ENCODE measurements around the gene CD5L. TPM values are rescaled to one million over a fixed set of nuclear protein-coding genes. Genes with fewer than 3 reads are reported as not detected.
A peak's percentile ranks its signal among the peaks of the same experiment; 100 is the strongest.

Gene CD5L
- total RNA-seq = not detected

- no peaks in the 10 kb centered on the region for H3K27me3 ChIP-seq
- TF ChIP-seq CTCF (IDR thresholded peaks at IDR 0.05) = no peak
- TF ChIP-seq POLR2A (IDR thresholded peaks at IDR 0.05) = no peak
- no peak within 1 kb of the TSS for H3K4me3 ChIP-seq
- no peak within 1 kb of the TSS for H3K27ac ChIP-seq
- no peaks in the 10 kb centered on the region for H3K9me3 ChIP-seq
- H3K36me3 ChIP-seq = no peaks in the 10 kb centered on the region
- DNase-seq = no peak
- no peaks in the 10 kb centered on the region for H3K4me1 ChIP-seq
Measured at GRCh38 chr1:157841708-157842107, at the start of gene CD5L. TSS of gene CD5L (minus strand) at chr1:157841808. CDS start at chr1:157841701, 107 bp downstream.

- H3K27me3 ChIP-seq = no peaks in the 10 kb centered on the region
Measured at GRCh38 chr1:157882580-157882979, 41.0 kb upstream of the CD5L start.

GRCh38 chr1:157880621-157881020 lies 39.0 kb upstream of the CD5L start:
- DNase-seq = no peak
- Histone ChIP-seq H3K9me3 (no peaks in the 10 kb centered on the region), H3K27me3 (no peaks in the 10 kb centered on the region), H3K4me3 (no peak overlapping the region), H3K36me3 (no peaks in the 10 kb centered on the region), H3K4me1 (no peaks in the 10 kb centered on the region), H3K27ac (no peak overlapping the region)
- TF ChIP-seq CTCF (IDR thresholded peaks at IDR 0.05) (no peak), POLR2A (IDR thresholded peaks at IDR 0.05) (no peak)

More at GRCh38 chr1:157882580-157882979, 41.0 kb upstream of the CD5L start:
- Histone ChIP-seq H3K9me3 (no peaks in the 10 kb centered on the region), H3K27ac (no peak overlapping the region), H3K36me3 (no peaks in the 10 kb centered on the region), H3K4me3 (no peak overlapping the region), H3K4me1 (no peaks in the 10 kb centered on the region)
- TF ChIP-seq CTCF (IDR thresholded peaks at IDR 0.05) (no peak), POLR2A (IDR thresholded peaks at IDR 0.05) (no peak)
- DNase-seq = no peak

- Histone ChIP-seq H3K27me3 (no peaks in the 10 kb centered on the region), H3K9me3 (no peaks in the 10 kb centered on the region), H3K27ac (no peak overlapping the region), H3K4me3 (no peak overlapping the region), H3K36me3 (no peaks in the 10 kb centered on the region), H3K4me1 (no peaks in the 10 kb centered on the region)
- peak in 4 of 6 experiments; percentile 25 to 43 (median 40) for TF ChIP-seq CTCF (IDR thresholded peaks at IDR 0.05)
- TF ChIP-seq POLR2A (IDR thresholded peaks at IDR 0.05) = no peak
- no peak for DNase-seq
Measured at GRCh38 chr1:157878059-157878458, 36.5 kb upstream of the CD5L start.

GRCh38 chr1:157870490-157870889 lies 28.9 kb upstream of the CD5L start:
- no peak for DNase-seq
- no peak overlapping the region for H3K4me3 ChIP-seq
- H3K9me3 ChIP-seq = no peaks in the 10 kb centered on the region
- H3K27me3 ChIP-seq = no peaks in the 10 kb centered on the region
- no peak overlapping the region for H3K27ac ChIP-seq
- no peak for TF ChIP-seq POLR2A (IDR thresholded peaks at IDR 0.05)
- no peak for TF ChIP-seq CTCF (IDR thresholded peaks at IDR 0.05)
- no peaks in the 10 kb centered on the region for H3K4me1 ChIP-seq
- no peaks in the 10 kb centered on the region for H3K36me3 ChIP-seq

GRCh38 chr1:157868654-157869053 lies 27.0 kb upstream of the CD5L start:
- H3K27ac ChIP-seq = no peak overlapping the region
- no peak overlapping the region for H3K4me3 ChIP-seq
- no peaks in the 10 kb centered on the region for H3K9me3 ChIP-seq
- TF ChIP-seq POLR2A (IDR thresholded peaks at IDR 0.05) = no peak
- no peak for TF ChIP-seq CTCF (IDR thresholded peaks at IDR 0.05)
- H3K27me3 ChIP-seq = no peaks in the 10 kb centered on the region
- DNase-seq = no peak
- no peaks in the 10 kb centered on the region for H3K36me3 ChIP-seq
- H3K4me1 ChIP-seq = no peaks in the 10 kb centered on the region
